K562 (cell line): ENCODE measurements around the gene AIMP2. TPM values are rescaled to one million over a fixed set of nuclear protein-coding genes. Genes with fewer than 3 reads are reported as not detected.
A peak's percentile ranks its signal among the peaks of the same experiment; 100 is the strongest.

Experiments used
- ARHGAP35 ChIP-seq: fragments of 450-650 bp; IDR thresholded peaks from 2 replicates; pipeline ENCODE4 v1.6.1; 2018; ENCODE audit not compliant: partially characterized antibody
- RCOR1 ChIP-seq, 2 experiments: IDR thresholded peaks; 2 replicates each; pipeline ENCODE4 v1.6.1; 2012; ENCODE audit warnings: low read depth in 2 of 2, low read length in 2 of 2, borderline replicate concordance in 1 of 2, improper control_type of control experiment in 1 of 2
- RFX5 ChIP-seq: IDR thresholded peaks from 2 replicates; pipeline ENCODE4 v1.6.1; 2011; ENCODE audit warnings: low read depth, mild to moderate bottlenecking, improper control_type of control experiment, low read length
- ZBTB49 ChIP-seq: sonication (generic); formaldehyde crosslinking; IDR thresholded peaks from 2 replicates; pipeline ENCODE4 v1.8.0; 2022; ENCODE audit warnings: missing genetic modification reagents, mild to moderate bottlenecking, borderline replicate concordance
- ZNF655 ChIP-seq: fragments of 250-450 bp; sonication (Bioruptor Pico); IDR thresholded peaks from 2 replicates; pipeline ENCODE4 v1.5.0; 2021
- ZNF778 ChIP-seq: fragments of 450-650 bp; formaldehyde crosslinking; IDR thresholded peaks from 2 replicates; pipeline ENCODE4 v1.4.0; 2020; ENCODE audit warnings: mild to moderate bottlenecking, moderate library complexity
- ZNF780A ChIP-seq: fragments of 250-450 bp; sonication (Bioruptor Pico); IDR thresholded peaks from 2 replicates; pipeline ENCODE4 v1.5.0; 2021; ENCODE audit warnings: mild to moderate bottlenecking
- ZNF785 ChIP-seq: fragments of 250-450 bp; sonication (Bioruptor Pico); IDR thresholded peaks from 2 replicates; pipeline ENCODE4 v1.4.0; 2020; ENCODE audit warnings: mild to moderate bottlenecking
- polyA plus RNA-seq, 8 experiments: library from polyadenylated mRNA; depleted of rRNA in 4 of 8; stranded (reverse) in 5 of 8; unstranded in 3 of 8; fragments of >200 nt; fragmentation: Nextera tagmentation in 2 of 8; fragmentation: Illumina TruSeq in 1 of 8; extraction: Ambion mirVana in 2 of 8; extraction: Trizol in 1 of 8; gene quantifications; 2 replicates each; pipeline versions ENCODE4 v1.2.1 to v1.2.3, GENCODE V29; 2011 to 2014; ENCODE audit warnings: inconsistent platforms in 1 of 8, missing spikeins in 1 of 8
- total RNA-seq, 7 experiments: library from RNA; depleted of rRNA in 6 of 7; stranded (reverse); fragments of >200 nt in 6 of 7; fragmentation: Illumina TruSeq in 2 of 7; extraction: Trizol in 2 of 7; gene quantifications; 2 replicates each; pipeline versions ENCODE4 v1.2.1 to v1.2.3, GENCODE V29; 2011 to 2021; ENCODE audit warnings: low replicate concordance in 1 of 7
- TF ChIP-seq, protein P1 (sequence below): fragments of 150-350 bp; IDR thresholded peaks from 2 replicates; pipeline ENCODE4 v1.6.1; 2014; ENCODE audit warnings: low read depth, mild to moderate bottlenecking, low read length, borderline replicate concordance
- TF ChIP-seq, protein P2 (sequence below): sonication (generic); formaldehyde crosslinking; IDR thresholded peaks from 2 replicates; pipeline ENCODE4 v1.8.0; 2022; ENCODE audit warnings: missing genetic modification reagents, mild to moderate bottlenecking, moderate library complexity, borderline replicate concordance
- TF ChIP-seq, protein P3 (sequence below): fragments of 200-800 bp; sonication (Bioruptor generic); IDR thresholded peaks from 2 replicates; pipeline ENCODE4 v1.6.1; 2016; ENCODE audit warnings: missing genetic modification characterization, missing compliant biosample characterization
- TF ChIP-seq, protein P4 (sequence below): fragments of 250-450 bp; sonication (Bioruptor Pico); IDR thresholded peaks from 2 replicates; pipeline ENCODE4 v1.8.0; 2021; ENCODE audit warnings: mild to moderate bottlenecking, moderate library complexity

The AIMP2 gene
- total and polyA plus RNA-seq, 9 of the 15 experiments (the other 6 are each of a cell fraction or from before 2014, with no cell fraction given), result 47.5 to 84.9 (median 63.5) TPM

GRCh38 chr7:6056616-6057015, 47.5 kb downstream of the AIMP2 start (continued):
- TF ChIP-seq, protein P1, sequence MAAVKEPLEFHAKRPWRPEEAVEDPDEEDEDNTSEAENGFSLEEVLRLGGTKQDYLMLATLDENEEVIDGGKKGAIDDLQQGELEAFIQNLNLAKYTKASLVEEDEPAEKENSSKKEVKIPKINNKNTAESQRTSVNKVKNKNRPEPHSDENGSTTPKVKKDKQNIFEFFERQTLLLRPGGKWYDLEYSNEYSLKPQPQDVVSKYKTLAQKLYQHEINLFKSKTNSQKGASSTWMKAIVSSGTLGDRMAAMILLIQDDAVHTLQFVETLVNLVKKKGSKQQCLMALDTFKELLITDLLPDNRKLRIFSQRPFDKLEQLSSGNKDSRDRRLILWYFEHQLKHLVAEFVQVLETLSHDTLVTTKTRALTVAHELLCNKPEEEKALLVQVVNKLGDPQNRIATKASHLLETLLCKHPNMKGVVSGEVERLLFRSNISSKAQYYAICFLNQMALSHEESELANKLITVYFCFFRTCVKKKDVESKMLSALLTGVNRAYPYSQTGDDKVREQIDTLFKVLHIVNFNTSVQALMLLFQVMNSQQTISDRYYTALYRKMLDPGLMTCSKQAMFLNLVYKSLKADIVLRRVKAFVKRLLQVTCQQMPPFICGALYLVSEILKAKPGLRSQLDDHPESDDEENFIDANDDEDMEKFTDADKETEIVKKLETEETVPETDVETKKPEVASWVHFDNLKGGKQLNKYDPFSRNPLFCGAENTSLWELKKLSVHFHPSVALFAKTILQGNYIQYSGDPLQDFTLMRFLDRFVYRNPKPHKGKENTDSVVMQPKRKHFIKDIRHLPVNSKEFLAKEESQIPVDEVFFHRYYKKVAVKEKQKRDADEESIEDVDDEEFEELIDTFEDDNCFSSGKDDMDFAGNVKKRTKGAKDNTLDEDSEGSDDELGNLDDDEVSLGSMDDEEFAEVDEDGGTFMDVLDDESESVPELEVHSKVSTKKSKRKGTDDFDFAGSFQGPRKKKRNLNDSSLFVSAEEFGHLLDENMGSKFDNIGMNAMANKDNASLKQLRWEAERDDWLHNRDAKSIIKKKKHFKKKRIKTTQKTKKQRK, result no peak
- TF ChIP-seq ZNF655 (CRISPR knock-in tag) (no peak), RFX5 (no peak), ZNF780A (CRISPR knock-in tag) (no peak), RCOR1 (IDR thresholded peaks at IDR 0.05; ENCODE audit: borderline replicate concordance in 1 of 2, low read depth in 2 of 2, low read length in 2 of 2) (peak in 1 of 2 experiments; percentile 74; a peak in 2 of 4 replicates), ZBTB49 (CRISPR knock-in tag) (no peak), ZNF778 (no peak), ZNF785 (CRISPR knock-in tag) (no peak), ARHGAP35 (no peak)
- TF ChIP-seq, protein P2, sequence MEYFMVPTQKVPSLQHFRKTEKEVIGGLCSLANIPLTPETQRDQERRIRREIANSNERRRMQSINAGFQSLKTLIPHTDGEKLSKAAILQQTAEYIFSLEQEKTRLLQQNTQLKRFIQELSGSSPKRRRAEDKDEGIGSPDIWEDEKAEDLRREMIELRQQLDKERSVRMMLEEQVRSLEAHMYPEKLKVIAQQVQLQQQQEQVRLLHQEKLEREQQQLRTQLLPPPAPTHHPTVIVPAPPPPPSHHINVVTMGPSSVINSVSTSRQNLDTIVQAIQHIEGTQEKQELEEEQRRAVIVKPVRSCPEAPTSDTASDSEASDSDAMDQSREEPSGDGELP (CRISPR knock-in tag), result no peak
- TF ChIP-seq, protein P3, sequence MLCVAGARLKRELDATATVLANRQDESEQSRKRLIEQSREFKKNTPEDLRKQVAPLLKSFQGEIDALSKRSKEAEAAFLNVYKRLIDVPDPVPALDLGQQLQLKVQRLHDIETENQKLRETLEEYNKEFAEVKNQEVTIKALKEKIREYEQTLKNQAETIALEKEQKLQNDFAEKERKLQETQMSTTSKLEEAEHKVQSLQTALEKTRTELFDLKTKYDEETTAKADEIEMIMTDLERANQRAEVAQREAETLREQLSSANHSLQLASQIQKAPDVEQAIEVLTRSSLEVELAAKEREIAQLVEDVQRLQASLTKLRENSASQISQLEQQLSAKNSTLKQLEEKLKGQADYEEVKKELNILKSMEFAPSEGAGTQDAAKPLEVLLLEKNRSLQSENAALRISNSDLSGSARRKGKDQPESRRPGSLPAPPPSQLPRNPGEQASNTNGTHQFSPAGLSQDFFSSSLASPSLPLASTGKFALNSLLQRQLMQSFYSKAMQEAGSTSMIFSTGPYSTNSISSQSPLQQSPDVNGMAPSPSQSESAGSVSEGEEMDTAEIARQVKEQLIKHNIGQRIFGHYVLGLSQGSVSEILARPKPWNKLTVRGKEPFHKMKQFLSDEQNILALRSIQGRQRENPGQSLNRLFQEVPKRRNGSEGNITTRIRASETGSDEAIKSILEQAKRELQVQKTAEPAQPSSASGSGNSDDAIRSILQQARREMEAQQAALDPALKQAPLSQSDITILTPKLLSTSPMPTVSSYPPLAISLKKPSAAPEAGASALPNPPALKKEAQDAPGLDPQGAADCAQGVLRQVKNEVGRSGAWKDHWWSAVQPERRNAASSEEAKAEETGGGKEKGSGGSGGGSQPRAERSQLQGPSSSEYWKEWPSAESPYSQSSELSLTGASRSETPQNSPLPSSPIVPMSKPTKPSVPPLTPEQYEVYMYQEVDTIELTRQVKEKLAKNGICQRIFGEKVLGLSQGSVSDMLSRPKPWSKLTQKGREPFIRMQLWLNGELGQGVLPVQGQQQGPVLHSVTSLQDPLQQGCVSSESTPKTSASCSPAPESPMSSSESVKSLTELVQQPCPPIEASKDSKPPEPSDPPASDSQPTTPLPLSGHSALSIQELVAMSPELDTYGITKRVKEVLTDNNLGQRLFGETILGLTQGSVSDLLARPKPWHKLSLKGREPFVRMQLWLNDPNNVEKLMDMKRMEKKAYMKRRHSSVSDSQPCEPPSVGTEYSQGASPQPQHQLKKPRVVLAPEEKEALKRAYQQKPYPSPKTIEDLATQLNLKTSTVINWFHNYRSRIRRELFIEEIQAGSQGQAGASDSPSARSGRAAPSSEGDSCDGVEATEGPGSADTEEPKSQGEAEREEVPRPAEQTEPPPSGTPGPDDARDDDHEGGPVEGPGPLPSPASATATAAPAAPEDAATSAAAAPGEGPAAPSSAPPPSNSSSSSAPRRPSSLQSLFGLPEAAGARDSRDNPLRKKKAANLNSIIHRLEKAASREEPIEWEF (CRISPR knock-in tag), result no peak
- TF ChIP-seq, protein P4, sequence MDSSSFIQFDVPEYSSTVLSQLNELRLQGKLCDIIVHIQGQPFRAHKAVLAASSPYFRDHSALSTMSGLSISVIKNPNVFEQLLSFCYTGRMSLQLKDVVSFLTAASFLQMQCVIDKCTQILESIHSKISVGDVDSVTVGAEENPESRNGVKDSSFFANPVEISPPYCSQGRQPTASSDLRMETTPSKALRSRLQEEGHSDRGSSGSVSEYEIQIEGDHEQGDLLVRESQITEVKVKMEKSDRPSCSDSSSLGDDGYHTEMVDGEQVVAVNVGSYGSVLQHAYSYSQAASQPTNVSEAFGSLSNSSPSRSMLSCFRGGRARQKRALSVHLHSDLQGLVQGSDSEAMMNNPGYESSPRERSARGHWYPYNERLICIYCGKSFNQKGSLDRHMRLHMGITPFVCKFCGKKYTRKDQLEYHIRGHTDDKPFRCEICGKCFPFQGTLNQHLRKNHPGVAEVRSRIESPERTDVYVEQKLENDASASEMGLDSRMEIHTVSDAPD, result no peak
